HepG2 (cell line): ENCODE measurements around the gene RNASE11. TPM values are rescaled to one million over a fixed set of nuclear protein-coding genes. Genes with fewer than 3 reads are reported as not detected.

Experiments used
- ADNP ChIP-seq: sonication (generic); formaldehyde crosslinking; IDR thresholded peaks from 2 replicates; pipeline ENCODE4 v1.4.0; 2020; ENCODE audit warnings: missing genetic modification reagents
- ARNT2 ChIP-seq: sonication (generic); formaldehyde crosslinking; IDR thresholded peaks from 2 replicates; pipeline ENCODE4 v1.8.0; 2022; ENCODE audit warnings: mild to moderate bottlenecking, low read depth, missing genetic modification reagents, moderate library complexity
- ATAD3A ChIP-seq: sonication (generic); formaldehyde crosslinking; IDR thresholded peaks from 2 replicates; pipeline ENCODE4 v1.4.0; 2020; ENCODE audit warnings: missing genetic modification reagents
- CBX1 ChIP-seq: IDR thresholded peaks from one replicate; pipeline ENCODE4 v1.6.1; 2016; ENCODE audit warnings: antibody characterized with exemption, low read depth
- FOXK2 ChIP-seq: fragments of 450-650 bp; IDR thresholded peaks from 2 replicates; pipeline ENCODE4 v1.6.1; 2016
- IKZF5 ChIP-seq: IDR thresholded peaks from 2 replicates; pipeline ENCODE4 v1.6.1; 2018; ENCODE audit warnings: missing genetic modification reagents, mild to moderate bottlenecking, missing compliant biosample characterization
- KAT2B ChIP-seq: fragments of 150-350 bp; IDR thresholded peaks from 2 replicates; pipeline ENCODE4 v1.6.1; 2014; ENCODE audit warnings: low read depth, low read length, borderline replicate concordance
- KDM2A ChIP-seq: sonication (generic); formaldehyde crosslinking; IDR thresholded peaks from 2 replicates; pipeline ENCODE4 v1.4.0; 2020; ENCODE audit warnings: low read depth, missing genetic modification reagents, borderline replicate concordance
- POGZ ChIP-seq: sonication (generic); formaldehyde crosslinking; IDR thresholded peaks from 2 replicates; pipeline ENCODE4 v1.4.0; 2020; ENCODE audit warnings: mild to moderate bottlenecking, missing genetic modification reagents
- SOX6 ChIP-seq, 2 experiments: fragments of 450-650 bp in 1 of 2; sonication (generic) in 1 of 2; formaldehyde crosslinking in 1 of 2; IDR thresholded peaks; 2 replicates each; pipeline versions ENCODE4 v1.4.0 to v1.6.1; 2017 to 2020; ENCODE audit warnings: antibody characterized with exemption in 1 of 2, mild to moderate bottlenecking in 1 of 2, missing genetic modification reagents in 1 of 2
- TOE1 ChIP-seq: sonication (generic); formaldehyde crosslinking; IDR thresholded peaks from 2 replicates; pipeline ENCODE4 v1.4.0; 2020; ENCODE audit warnings: mild to moderate bottlenecking, missing genetic modification reagents
- ZBTB34 ChIP-seq: sonication (generic); formaldehyde crosslinking; IDR thresholded peaks from 2 replicates; pipeline ENCODE4 v1.8.0; 2022; ENCODE audit warnings: mild to moderate bottlenecking, missing genetic modification reagents
- ZBTB7B ChIP-seq: sonication (generic); formaldehyde crosslinking; IDR thresholded peaks from 2 replicates; pipeline ENCODE4 v1.4.0; 2020; ENCODE audit warnings: missing genetic modification reagents
- ZFP36 ChIP-seq: fragments of 150-350 bp; IDR thresholded peaks from 2 replicates; pipeline ENCODE4 v1.6.1; 2018; ENCODE audit warnings: borderline replicate concordance, low read length, low read depth; ENCODE audit not compliant: partially characterized antibody
- ZMYM2 ChIP-seq: sonication (generic); formaldehyde crosslinking; IDR thresholded peaks from 2 replicates; pipeline ENCODE4 v1.8.0; 2022; ENCODE audit warnings: mild to moderate bottlenecking, missing genetic modification reagents
- ZNF335 ChIP-seq: sonication (generic); formaldehyde crosslinking; IDR thresholded peaks from 2 replicates; pipeline ENCODE4 v1.4.0; 2020; ENCODE audit warnings: missing genetic modification reagents
- ZNF468 ChIP-seq: sonication (generic); formaldehyde crosslinking; IDR thresholded peaks from 2 replicates; pipeline ENCODE4 v1.8.0; 2022; ENCODE audit warnings: mild to moderate bottlenecking, moderate library complexity, missing genetic modification reagents
- ZNF577 ChIP-seq: sonication (generic); formaldehyde crosslinking; IDR thresholded peaks from 2 replicates; pipeline ENCODE4 v1.4.0; 2020; ENCODE audit warnings: mild to moderate bottlenecking, low read depth, missing genetic modification reagents, borderline replicate concordance
- ZNF598 ChIP-seq: sonication (generic); formaldehyde crosslinking; IDR thresholded peaks from 2 replicates; pipeline ENCODE4 v1.5.1; 2020; ENCODE audit warnings: mild to moderate bottlenecking, missing genetic modification reagents, borderline replicate concordance
- ZNF629 ChIP-seq: sonication (generic); formaldehyde crosslinking; conservative IDR thresholded peaks from 2 replicates; pipeline ENCODE4 v1.5.0; 2020; ENCODE audit warnings: missing genetic modification reagents
- ZNF670 ChIP-seq: sonication (generic); formaldehyde crosslinking; IDR thresholded peaks from 2 replicates; pipeline ENCODE4 v1.8.0; 2022; ENCODE audit warnings: mild to moderate bottlenecking, missing genetic modification reagents, borderline replicate concordance
- ZNF678 ChIP-seq: sonication (generic); formaldehyde crosslinking; IDR thresholded peaks from 2 replicates; pipeline ENCODE4 v1.4.0; 2020; ENCODE audit warnings: mild to moderate bottlenecking, missing genetic modification reagents
- ZNF747 ChIP-seq: sonication (generic); formaldehyde crosslinking; IDR thresholded peaks from 2 replicates; pipeline ENCODE4 v1.8.1; 2023; ENCODE audit warnings: missing genetic modification reagents, mild to moderate bottlenecking, borderline replicate concordance
- ZNF782 ChIP-seq: sonication (generic); formaldehyde crosslinking; IDR thresholded peaks from 2 replicates; pipeline ENCODE4 v1.4.0; 2020; ENCODE audit warnings: missing genetic modification reagents, mild to moderate bottlenecking, borderline replicate concordance
- polyA plus RNA-seq, 8 experiments: library from polyadenylated mRNA; depleted of rRNA in 3 of 8; stranded (reverse) in 7 of 8; unstranded in 1 of 8; fragments of >200 nt; fragmentation: Illumina TruSeq in 4 of 8; extraction: Trizol in 4 of 8; gene quantifications; 2 replicates each; pipeline versions ENCODE4 v1.2.1 to v1.2.3, GENCODE V29; 2011 to 2016; ENCODE audit warnings: low read depth in 4 of 8, missing spikeins in 1 of 8, mixed read lengths in 1 of 8; ENCODE audit not compliant: insufficient read depth in 1 of 8
- total RNA-seq, 5 experiments: library from RNA; depleted of rRNA; stranded (reverse); fragments of >200 nt; fragmentation: Illumina TruSeq; extraction: Trizol; gene quantifications; 2 replicates each; pipeline ENCODE4 v1.2.3, GENCODE V29; 2016; ENCODE audit warnings: low read depth in 1 of 5
- TF ChIP-seq, protein P1 (sequence below): sonication (generic); formaldehyde crosslinking; conservative IDR thresholded peaks from 2 replicates; pipeline ENCODE4 v1.8.0; 2022; ENCODE audit warnings: mild to moderate bottlenecking, moderate library complexity, missing genetic modification reagents

RNASE11 gene
- total and polyA plus RNA-seq, 2 of the 13 experiments (the other 11 are each of a cell fraction or from before 2014, with no cell fraction given): not detected

- TF ChIP-seq ZFP36 (peak; percentile 40), ZBTB7B (peak; percentile 20; the same call in 1 of the 2 replicates), ADNP (CRISPR knock-in tag) (no peak), SOX6 (IDR thresholded peaks at IDR 0.05) (no peak), SOX6 (CRISPR knock-in tag; IDR thresholded peaks at IDR 0.05) (peak; percentile 29; the same call in 1 of the 2 replicates), ZNF577 (no peak), FOXK2 (no peak), IKZF5 (CRISPR knock-in tag) (peak; percentile 52), TOE1 (CRISPR knock-in tag) (0 out of 2 replicates have a peak, but pooled peaks have one; percentile 23), ZBTB34 (0 out of 2 replicates have a peak, but pooled peaks have one; percentile 34), ATAD3A (CRISPR knock-in tag) (no peak), CBX1 (no peak), ZNF670 (0 out of 2 replicates have a peak, but pooled peaks have one; percentile 43), KAT2B (no peak), ZNF747 (CRISPR knock-in tag) (peak; percentile 56; the same call in 1 of the 2 replicates), ZNF782 (CRISPR knock-in tag) (peak; percentile 48; the same call in 1 of the 2 replicates), POGZ (0 out of 2 replicates have a peak, but pooled peaks have one; percentile 23), ZNF678 (0 out of 2 replicates have a peak, but pooled peaks have one; percentile 57), KDM2A (CRISPR knock-in tag) (peak; percentile 38; the same call in 1 of the 2 replicates), ARNT2 (CRISPR knock-in tag) (peak; percentile 74; the same call in 1 of the 2 replicates), ZNF598 (CRISPR knock-in tag) (peak; percentile 51; the same call in 1 of the 2 replicates), ZNF468 (CRISPR knock-in tag) (0 out of 2 replicates have a peak, but pooled peaks have one; percentile 36), ZNF335 (CRISPR knock-in tag) (peak; percentile 18; the same call in 1 of the 2 replicates), ZNF629 (0 out of 2 replicates have a peak, but pooled peaks have one; percentile 23), ZMYM2 (CRISPR knock-in tag) (peak; percentile 72)
- TF ChIP-seq, protein P1, sequence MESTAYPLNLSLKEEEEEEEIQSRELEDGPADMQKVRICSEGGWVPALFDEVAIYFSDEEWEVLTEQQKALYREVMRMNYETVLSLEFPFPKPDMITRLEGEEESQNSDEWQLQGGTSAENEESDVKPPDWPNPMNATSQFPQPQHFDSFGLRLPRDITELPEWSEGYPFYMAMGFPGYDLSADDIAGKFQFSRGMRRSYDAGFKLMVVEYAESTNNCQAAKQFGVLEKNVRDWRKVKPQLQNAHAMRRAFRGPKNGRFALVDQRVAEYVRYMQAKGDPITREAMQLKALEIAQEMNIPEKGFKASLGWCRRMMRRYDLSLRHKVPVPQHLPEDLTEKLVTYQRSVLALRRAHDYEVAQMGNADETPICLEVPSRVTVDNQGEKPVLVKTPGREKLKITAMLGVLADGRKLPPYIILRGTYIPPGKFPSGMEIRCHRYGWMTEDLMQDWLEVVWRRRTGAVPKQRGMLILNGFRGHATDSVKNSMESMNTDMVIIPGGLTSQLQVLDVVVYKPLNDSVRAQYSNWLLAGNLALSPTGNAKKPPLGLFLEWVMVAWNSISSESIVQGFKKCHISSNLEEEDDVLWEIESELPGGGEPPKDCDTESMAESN (CRISPR knock-in tag): peak; percentile 20; the same call in 1 of the 2 replicates
Observed at GRCh38 chr14:20630340-20631022, 42.7 kb upstream of the RNASE11 start (continued).
